Measurements from ENCODE around the gene DNAJB1.
"Not testable (repeated sequence)": the region's sequence is repeated elsewhere in the genome, so short reads cannot be mapped to it uniquely, and the experiment has no call there.

The DNAJB1 gene

DNA sequence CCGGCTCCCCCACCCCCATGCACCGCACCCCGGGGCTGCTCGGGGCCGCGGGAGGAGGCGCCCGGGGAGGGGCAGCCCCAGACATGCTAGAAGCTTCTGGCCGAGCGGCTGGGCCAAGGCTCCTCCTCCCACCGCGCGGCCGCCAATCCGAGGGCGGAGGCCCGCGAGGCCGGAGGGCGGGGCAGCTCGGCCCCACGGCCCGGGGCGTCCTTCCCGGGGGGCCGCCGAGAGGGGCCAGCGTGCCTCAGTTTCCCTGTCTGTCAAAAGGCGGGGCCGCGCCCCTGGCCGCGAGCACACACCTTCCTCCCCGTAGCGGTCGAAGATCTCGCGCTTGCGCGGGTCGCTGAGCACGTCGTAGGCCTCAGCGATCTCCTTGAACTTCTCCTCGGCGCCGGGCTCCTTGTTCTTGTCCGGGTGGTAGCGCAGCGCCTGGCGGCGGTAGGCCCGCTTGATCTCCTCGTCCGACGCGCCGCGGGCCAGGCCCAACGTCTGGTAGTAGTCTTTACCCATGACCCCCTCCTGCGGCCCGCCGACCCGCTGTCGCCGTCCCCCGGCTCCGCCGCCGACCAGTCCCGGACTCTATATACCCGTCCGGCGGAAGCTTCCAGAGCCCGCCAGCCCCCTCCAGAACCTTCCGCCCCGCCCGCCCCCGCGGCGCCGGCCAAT lies at the start of gene DNAJB1:
Gene DNAJB1 (minus strand): TSS at position 558 of the 666 bp plus-strand sequence. CDS start 48 bp downstream, at position 510.
- peak; percentile 95 for DNase-seq (ENCODE audit: low spot score)

DNA sequence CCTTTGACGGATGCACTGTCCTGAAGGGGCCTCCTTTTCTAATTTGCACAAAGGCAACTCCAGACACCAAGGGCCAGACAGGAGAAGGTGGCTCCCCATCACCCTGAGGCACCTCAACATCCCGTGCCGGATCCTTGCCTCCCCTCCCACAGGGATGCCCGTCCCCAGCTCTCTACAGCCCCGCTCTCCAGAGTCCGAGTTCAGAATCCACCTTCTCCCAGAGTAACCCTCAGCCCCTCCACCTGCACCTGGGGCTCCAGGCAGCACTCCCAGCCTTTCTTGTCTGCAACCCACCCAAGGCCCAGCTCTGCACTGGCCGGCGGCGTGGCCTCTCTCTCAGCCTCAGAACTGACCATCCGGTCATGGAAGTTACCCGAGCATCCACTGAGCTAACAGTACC lies 48.9 kb upstream of the DNAJB1 start:
- no peak for DNase-seq (ENCODE audit: low spot score)

DNA sequence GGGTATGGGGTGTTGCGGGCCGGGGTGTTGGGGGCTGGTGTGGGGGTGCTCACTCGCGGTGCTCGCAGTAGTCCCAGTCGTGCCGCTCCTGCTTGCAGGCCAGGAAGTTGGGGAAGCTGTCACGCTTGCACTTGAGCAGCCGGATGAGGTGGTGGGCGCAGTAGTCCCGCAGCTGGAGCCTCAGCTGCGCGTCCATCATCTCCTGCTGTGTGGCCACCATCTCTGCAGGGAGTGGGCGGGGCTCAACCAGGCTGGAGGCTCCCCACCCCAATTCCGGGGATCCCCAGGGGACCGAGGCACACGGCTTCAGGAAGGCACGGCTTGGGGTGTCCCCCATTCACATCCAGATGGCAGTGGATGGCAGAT lies 48.5 kb upstream of the DNAJB1 start:
- no peak for DNase-seq (ENCODE audit: low spot score)

DNA sequence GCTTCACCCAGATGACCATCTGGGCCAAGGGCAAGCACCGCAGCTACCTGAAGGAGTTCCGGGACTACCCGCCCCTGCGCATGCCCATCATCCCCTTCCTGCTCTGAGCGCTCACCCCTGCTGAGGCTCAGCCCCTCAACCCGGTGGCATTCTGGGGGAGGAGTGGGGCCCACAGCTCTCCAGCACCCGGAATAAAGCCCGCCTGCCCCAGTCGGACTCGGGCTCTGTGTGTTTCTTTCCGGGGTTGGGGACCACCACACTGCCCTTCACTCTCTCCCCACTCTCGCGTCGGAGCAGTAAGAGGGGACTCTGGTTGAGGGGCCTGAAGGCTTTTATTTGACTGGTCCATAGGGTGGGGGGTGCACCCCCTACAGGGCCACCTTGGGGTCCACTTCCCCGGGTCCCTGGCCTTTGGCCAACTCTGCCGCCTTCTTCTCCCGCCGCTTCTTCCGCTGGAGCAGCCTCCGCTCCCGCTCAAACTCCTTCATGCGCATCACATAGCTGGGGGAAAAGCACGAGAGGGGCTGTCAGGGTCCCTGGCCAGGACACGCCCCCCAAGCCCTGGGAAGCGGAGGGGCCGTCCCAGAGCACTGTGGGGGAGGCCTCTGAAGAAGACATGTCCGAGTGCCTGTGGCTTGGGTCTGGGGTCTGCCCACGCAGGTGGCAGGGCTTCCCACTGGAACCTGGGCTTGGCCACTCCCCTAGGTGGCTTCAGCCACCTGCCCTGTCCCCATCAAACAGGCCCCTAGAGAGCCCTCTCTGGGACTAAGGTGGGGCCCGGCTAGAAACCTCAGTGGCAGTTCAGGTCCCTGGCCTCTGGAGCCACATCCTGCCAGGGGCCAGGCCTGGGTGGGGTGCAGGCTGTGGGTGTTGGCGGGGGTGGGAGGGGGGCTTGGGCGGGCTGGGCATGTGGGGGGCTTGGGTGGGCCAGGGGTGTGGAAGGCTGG lies 47.8 kb upstream of the DNAJB1 start:
- no peak for DNase-seq (ENCODE audit: low spot score)

DNA sequence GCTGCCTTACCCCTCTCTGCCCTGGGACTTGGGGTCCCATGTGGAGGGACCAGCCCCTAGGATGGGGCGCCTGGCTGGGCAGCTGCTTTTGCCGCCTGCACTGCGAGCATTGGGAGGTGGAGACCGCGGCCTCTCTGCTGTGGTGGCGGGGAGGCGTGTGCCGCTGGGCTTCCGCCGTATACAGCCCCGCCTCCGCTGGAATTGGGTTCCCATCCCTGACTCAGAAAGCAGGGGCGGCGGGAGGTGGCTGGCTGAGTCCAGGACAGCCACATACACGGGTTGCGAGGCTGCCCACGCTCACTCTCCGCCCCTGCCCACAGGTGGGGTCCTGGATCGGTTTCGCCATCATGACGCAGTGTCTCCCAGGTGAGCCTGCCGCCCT lies 47.1 kb upstream of the DNAJB1 start:
- no peak for DNase-seq (ENCODE audit: low spot score)

DNA sequence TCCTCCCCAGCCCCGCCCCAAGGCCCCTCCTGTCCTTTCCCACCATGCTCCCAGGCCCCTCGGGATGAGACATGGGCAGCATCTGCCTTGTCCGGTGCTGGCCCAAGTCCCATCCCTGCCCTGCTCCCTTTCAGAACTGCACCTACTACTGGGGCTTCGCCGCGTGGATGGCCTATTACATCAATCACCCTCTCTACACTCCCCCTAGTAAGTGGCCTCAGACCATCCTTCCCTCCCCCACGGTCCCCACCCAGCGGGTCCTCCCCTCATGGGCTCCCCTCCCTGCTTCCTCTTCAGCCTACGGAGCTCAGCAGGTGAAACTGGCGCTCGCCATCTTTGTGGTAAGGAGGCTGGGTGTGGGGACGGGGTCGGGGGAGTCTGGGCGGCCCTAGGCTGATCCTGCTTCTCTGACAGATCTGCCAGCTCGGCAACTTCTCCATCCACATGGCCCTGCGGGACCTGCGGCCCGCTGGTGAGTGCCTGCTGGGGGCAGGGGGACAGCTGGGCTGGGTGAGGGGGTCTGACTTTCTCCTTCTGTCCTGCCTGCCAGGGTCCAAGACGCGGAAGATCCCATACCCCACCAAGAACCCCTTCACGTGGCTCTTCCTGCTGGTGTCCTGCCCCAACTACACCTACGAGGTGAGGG lies 46.6 kb upstream of the DNAJB1 start:
- not testable (repeated sequence) for DNase-seq (ENCODE audit: low spot score)

DNA sequence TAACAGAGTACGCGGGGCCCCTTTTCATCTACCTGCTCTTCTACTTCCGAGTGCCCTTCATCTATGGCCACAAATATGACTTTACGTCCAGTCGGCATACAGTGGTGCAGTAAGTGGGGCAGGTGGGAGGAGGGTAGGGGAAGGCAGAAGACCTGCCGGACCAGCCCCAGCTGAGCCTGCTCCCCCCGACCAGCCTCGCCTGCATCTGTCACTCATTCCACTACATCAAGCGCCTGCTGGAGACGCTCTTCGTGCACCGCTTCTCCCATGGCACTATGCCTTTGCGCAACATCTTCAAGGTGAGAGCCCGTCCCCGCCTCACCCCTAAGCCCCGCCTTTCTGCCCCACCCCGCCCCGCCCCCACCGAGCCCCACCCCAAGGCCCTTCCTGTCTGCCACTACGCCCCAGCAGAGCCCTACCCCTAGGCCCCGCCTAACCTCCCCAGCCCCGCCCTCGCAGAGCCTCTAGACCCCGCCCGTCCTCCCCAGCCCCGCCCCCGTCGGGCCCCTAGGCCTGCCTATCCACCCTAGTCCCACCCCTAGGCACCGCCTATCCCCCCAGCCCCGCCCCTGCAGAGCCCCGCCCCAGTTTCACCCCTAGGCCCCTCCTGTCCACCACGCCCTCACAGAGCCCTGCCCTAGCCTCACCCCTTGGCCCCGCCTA lies 45.9 kb upstream of the DNAJB1 start:
- DNase-seq (ENCODE audit: low spot score): peak; percentile 59

DNA sequence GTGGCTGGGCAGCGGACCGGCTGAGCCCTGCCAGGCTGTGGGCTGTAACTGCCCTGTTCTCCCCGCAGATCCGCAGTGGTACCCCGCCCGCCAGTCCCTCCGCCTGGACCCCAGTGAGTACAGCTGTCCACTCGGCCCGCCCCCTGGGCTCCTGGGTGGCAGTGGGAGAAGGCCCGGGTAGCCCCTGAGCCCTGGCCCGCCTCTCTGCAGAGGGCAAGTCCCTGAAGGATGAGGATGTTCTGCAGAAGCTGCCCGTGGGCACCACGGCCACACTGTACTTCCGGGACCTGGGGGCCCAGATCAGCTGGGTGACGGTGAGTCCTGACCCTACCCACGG lies 45.4 kb upstream of the DNAJB1 start:
- no peak for DNase-seq (ENCODE audit: low spot score)

DNA sequence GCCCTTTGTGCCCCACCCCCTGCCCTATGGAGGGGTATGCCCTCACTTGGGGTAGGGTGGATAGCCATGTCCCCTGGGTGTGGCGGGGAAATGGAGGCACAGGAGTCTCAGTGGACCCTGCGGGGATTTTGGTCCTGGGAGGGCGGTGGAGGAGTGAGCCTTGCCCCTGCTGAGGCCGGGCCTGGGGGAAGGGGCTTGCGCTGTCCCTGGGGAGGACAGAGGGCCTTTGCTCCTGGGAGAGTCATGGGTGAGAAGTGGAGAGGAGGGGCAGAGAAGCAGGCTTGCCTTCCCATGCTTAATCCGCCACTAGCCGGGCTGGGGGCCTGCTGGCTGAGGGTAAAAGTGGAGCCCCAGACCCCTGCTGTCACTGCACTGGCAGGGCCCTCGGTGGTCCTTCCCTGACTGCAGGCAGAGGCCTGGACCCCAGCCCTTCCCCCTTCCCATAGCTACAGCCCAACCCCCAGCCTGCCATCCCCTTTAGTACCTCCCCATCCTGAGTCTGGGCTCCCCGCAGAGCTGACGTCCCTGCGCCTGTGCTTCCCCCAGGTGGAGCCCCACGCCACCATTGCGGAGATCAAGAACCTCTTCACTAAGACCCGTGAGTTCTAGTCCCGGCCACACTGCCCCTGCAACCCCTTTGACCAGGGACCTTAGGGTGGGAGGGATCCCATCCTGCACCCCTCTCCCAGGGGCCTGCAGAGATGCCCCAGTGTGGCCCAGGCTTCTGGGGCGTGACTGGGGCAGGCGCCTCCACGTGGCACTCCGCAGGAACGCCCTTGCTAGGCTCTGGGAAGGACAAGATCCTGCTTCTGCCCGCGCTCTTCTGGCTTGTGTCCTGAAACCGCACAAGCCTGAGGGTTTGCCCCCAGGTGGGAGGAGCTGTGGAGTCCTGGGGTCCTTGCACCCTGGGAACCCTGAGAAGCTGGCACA lies 44.7 kb upstream of the DNAJB1 start:
- no peak for DNase-seq (ENCODE audit: low spot score)

DNA sequence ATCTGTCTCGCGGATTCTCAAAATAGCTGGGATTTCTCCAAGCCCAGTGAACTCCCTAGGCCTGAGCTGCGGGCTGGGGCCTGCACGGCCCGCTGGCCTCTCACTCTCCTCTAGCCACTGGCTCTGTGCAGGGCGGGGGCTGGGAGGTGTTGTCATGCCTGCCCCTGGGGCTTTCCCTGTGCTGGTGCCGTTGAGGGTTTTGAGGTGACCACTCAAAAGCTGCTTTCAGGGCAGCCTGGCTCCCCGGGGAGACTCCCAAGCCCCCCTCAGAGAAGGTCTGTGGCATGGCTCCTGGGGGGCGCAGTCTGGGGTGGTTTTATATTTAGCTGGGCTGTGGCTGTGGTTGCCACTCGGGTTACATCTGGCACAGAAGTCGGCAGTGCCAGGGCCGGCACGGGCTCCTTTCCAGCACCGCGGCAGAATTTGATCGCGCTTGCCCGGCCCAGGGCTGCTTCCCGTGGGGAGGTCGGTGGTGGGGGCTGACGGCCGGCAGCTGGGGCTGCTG lies 43.7 kb upstream of the DNAJB1 start:
- no peak for DNase-seq (ENCODE audit: low spot score)

DNA sequence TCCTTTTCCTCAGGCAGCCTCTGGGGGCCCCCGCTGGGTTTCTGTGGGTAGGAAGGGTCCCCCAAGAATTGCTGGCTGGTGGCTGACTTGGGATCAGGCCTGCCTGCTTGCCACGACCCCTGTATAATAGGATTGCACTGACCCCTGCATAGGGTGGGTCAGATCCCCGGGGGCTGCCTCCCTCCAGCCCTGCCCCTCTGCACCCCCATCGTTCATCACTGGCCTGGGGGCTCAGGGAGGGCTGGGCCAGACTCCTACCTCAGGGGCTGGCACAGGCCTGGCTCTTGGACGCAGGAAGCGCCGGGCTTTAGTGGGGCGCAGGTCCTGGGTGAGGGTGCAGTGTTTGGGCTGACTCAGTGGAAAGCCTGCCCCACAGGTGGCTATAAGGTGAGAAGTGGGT lies 43.1 kb upstream of the DNAJB1 start:
- DNase-seq (ENCODE audit: low spot score): no peak

DNA sequence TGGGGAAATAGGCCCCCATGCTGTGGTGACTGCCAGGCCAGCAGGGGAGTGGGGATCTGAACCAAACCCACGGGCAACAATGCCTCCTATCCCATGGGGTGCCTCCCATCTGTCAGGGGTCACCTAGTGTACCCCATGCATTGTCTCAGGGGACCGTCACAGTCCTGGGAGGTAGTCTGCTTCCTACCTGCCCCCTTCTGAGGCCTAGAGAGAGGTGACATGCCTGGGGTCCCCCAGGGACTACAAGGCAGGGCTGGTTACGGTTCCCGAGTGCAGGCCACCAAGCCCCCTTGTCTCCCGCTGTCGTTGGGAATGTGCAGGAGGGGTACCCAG lies 42.5 kb upstream of the DNAJB1 start:
- DNase-seq (ENCODE audit: low spot score): no peak

DNA sequence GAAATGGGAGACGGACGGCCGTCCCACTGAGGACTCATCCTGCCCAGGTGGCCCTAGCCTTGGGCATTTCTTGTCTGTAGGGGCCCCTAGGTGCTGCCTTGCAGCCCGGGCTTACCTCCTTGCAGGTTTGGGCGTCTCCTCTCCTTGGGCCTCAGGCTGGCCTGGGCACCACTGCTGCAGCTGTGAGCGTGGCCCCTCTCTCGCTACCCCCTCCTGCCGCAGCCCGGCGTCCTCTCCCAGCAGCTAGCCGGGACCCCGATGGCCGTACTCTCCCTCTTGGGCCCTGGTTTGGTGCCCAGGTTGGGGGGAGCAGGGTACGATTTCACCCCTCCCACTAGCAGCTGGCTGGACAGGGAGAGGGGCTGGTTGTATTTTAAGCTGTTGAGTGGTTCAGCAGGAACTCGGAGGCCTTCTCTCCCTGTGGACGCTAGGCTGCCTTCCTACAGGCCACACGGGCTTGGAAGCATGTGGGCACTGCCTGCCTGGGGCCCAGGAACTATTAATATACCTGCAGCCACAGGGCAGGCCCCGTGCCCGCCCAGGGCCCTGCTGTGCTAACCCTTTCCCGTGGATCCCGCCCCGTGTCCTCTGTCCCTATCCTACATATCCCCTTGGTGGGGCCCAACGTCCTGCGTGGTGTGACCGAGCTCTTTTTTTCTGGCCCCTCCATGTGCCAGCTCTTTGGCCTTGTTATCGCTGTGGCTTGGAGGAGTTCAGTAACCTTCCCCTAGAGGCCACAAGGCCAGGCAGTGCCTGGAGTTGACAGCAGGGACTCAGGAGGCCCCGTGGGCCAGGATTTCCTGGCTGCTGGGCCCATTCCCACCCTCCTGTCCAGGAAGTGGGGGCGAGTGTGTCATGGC lies 41.9 kb upstream of the DNAJB1 start:
- no peak for DNase-seq (ENCODE audit: low spot score)

DNA sequence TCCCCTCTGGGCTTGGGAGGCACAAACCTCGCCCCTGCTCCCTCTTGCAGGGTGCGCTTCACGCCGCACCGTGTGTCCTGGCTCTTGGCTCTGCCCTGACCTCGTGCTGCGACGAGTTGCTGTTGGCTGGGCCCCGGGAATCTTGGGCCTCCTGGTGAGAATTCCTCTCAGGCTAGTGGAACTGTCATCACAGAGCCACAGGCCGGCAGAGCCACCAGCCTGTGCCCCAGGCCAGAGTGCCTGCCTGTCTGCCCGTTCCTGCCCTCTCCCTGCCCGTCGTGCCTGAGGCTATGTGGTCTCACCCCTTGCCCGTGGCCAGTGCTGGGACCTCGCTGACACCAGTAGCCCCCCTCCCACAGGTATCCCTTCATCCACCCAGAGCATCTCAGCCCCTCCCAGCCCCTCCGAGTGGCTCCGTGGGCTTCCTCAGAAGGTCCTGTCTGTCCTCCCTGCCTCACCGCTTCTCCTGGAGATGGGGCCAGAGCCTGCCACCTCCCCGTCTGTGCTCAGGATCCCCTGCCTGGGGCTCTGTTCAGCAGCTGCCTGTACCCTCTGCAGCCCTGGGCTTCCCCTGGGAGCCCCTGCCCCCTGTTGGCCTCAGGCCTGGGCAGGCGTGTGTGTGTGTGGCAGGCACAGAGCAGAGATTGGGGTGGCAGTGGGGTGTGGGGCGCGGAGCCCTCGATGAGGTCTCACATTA lies 40.3 kb upstream of the DNAJB1 start:
- DNase-seq (ENCODE audit: low spot score): no peak

DNA sequence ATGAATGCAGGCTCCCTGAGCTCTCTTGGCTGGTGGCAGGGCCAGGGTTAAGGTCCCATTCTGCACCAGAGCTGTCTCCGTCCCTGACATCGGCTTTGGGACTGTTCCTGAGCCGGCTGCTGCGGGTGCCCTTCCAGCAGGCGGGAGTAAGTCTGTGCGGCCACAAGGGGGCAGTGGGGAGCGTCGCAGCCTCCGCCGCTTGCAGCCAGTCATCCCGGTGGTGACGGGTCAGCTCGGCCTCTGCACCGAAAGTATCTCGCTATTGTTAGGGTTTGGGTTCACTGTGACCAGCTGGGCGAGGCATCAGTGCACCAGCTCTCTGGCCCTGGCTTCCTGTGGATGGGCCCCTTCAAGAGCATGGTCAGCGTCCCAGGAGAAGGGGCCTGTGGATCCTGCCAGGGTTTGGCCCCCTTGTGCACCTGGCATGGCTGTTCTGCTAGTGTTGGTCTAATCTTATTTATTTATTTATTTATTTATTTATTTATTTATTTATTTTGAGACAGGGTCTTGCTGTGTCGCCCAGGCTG lies 38.5 kb upstream of the DNAJB1 start:
- DNase-seq (ENCODE audit: low spot score): peak; percentile 95

DNA sequence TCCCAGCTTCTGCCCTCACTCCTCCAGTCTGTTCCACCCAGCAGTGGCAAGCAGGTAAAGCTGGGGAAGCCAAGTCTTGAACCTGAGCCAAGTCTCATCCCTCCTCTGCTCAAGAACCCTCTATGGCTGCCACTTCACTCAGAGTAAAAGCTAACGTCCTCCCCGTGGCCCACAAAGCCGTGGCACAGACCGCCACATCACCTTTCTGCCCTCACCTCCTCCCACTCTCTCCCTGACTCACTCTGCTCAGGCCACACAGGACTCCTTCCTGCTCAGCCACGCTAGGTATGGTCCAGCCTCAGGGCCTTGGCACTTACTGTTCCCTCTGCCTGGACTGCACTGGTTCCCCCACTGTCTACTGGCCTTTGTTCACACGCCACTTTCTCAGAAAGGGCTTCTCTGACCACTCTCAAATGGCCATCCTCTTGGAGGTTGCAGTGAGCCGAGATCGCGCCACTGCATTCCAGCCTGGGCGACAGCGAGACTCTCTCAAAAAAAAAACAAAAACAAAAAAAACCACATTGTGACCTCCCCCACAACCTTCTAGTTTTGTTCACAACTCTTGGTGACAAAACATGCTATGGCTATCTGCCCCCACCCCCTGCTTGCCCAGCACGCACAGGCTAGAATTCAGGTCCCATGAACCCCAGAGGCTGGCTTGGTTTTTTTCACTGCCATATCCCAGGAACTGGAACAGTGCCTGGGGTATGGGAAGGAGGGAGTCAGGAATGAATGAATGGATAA lies 37.9 kb upstream of the DNAJB1 start:
- DNase-seq (ENCODE audit: low spot score): no peak

DNA sequence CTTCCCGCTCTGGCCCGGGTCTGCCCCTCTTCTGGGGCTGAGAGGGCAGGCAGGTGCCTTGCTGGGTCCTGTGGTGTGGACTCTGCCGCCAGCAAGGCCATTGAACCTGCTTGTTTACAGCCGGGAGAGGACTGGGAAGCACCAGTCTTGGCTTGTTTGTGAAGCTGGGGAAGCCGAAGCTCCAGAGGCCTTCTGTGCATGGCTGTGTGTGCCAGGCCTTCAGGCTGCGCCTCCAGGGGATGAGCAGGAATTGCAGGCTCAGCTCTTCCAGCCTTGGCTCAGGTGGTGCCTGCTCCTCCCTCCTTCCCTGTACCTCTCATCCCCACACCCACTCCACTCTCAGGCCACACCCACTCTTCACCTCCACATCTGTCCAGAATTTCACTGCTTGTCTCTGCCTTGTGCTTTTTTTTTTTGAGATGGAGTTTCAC lies 36.2 kb upstream of the DNAJB1 start:
- no peak for DNase-seq (ENCODE audit: low spot score)

DNA sequence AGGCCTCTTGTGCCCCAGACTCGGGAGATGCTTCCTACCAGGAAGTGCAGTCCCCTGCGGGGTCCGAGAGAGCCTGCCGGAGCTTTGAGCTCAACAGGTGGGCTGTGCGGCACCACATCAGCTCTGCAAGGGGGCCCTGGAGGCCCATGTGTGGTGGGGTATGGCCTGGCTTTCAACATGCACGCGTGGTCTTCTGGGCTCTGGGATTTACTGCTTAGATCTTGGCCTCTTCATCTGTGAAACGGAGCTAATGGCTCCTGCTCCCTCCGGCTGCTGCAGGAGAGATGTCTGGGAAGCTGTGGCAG lies 35.7 kb upstream of the DNAJB1 start:
- DNase-seq (ENCODE audit: low spot score): no peak

Data from GM03348 (cell line).